GM12892 (cell line): Measurements from ENCODE around the gene CIBAR2.

Source experiments
- DNase-seq: peaks from one replicate; pipeline ENCODE4 v3.0.0; 2011; ENCODE audit not compliant: insufficient read length
- FAIRE-seq: peaks from 2 replicates; lab custom pipeline; 2011; peaks lifted over from hg19 to GRCh38; lab: Jason Lieb, UNC
- POLR2A ChIP-seq: IDR thresholded peaks from 2 replicates; pipeline ENCODE4 v1.6.1; 2011; ENCODE audit warnings: low read depth, low read length, control low read depth
- POLR2AphosphoS5 ChIP-seq: IDR thresholded peaks from 2 replicates; pipeline ENCODE4 v1.6.1; 2011; ENCODE audit warnings: low read depth, low read length, control low read depth
- TAF1 ChIP-seq: IDR thresholded peaks from 2 replicates; pipeline ENCODE4 v1.6.1; 2011; ENCODE audit warnings: low read depth, mild to moderate bottlenecking, control low read depth, low read length, borderline replicate concordance

Gene CIBAR2

GRCh38 chr16:85134789-85135142 lies 22.5 kb upstream of the CIBAR2 start:
- DNase-seq (no peak), FAIRE-seq (no peak)
- TF ChIP-seq TAF1 = no peak
- TF ChIP-seq POLR2A = no peak
- TF ChIP-seq POLR2AphosphoS5 = no peak

GRCh38 chr16:85134076-85134788 lies 22.0 kb upstream of the CIBAR2 start:
- TF ChIP-seq POLR2A (no peak), TAF1 (no peak), POLR2AphosphoS5 (no peak)
- FAIRE-seq (no peak), DNase-seq (no peak)

- no peak for FAIRE-seq
- TF ChIP-seq POLR2AphosphoS5 (no peak), POLR2A (no peak), TAF1 (no peak)
- no peak for DNase-seq
These were observed 21.0 kb upstream of the CIBAR2 start for GRCh38 chr16:85133290-85133599.

- no peak for TF ChIP-seq POLR2A
- no peak for FAIRE-seq
- DNase-seq = no peak
These were observed 20.4 kb upstream of the CIBAR2 start for GRCh38 chr16:85132456-85133289.

GRCh38 chr16:85130705-85131028 lies 18.4 kb upstream of the CIBAR2 start:
- TF ChIP-seq POLR2AphosphoS5 (no peak), POLR2A (no peak), TAF1 (no peak)
- no peak for FAIRE-seq
- DNase-seq = no peak

GRCh38 chr16:85129876-85130704 lies 17.8 kb upstream of the CIBAR2 start:
- TF ChIP-seq TAF1 (no peak), POLR2A (no peak), POLR2AphosphoS5 (no peak)
- DNase-seq = no peak
- FAIRE-seq = no peak

- FAIRE-seq = no peak
These were observed 16.0 kb upstream of the CIBAR2 start for GRCh38 chr16:85128079-85128837.

GRCh38 chr16:85127379-85127723 lies 15.1 kb upstream of the CIBAR2 start:
- no peak for FAIRE-seq
- TF ChIP-seq POLR2A = no peak
- no peak for TF ChIP-seq POLR2AphosphoS5
- no peak for TF ChIP-seq TAF1
- DNase-seq = no peak

More at GRCh38 chr16:85128079-85128837, 16.0 kb upstream of the CIBAR2 start:
- no peak for TF ChIP-seq TAF1
- no peak for TF ChIP-seq POLR2AphosphoS5
- TF ChIP-seq POLR2A = no peak
- DNase-seq = no peak

- DNase-seq (no peak), FAIRE-seq (no peak)
- no peak for TF ChIP-seq POLR2AphosphoS5
- no peak for TF ChIP-seq POLR2A
- TF ChIP-seq TAF1 = no peak
These were observed 14.6 kb upstream of the CIBAR2 start for GRCh38 chr16:85126705-85127378.

- no peak for DNase-seq
- TF ChIP-seq TAF1 (no peak), POLR2AphosphoS5 (no peak), POLR2A (no peak)
- no peak for FAIRE-seq
These were observed 14.1 kb upstream of the CIBAR2 start for GRCh38 chr16:85126394-85126704.

GRCh38 chr16:85125570-85126393 lies 13.5 kb upstream of the CIBAR2 start:
- no peak for TF ChIP-seq POLR2AphosphoS5
- TF ChIP-seq POLR2A = no peak
- TF ChIP-seq TAF1 = no peak
- FAIRE-seq (no peak), DNase-seq (no peak)
